ENCODE results near the gene TMED5.

TMED5 gene

GRCh38 chr1:93120614-93121013 lies 59.6 kb downstream of the TMED5 start:
- no peak for DNase-seq

GRCh38 chr1:93114391-93114790 lies 65.8 kb downstream of the TMED5 start:
- DNase-seq: no peak

- no peak for DNase-seq
Measured at GRCh38 chr1:93113127-93113526, 67.1 kb downstream of the TMED5 start.

GRCh38 chr1:93111561-93111960 lies 68.7 kb downstream of the TMED5 start:
- no peak for DNase-seq

- DNase-seq: no peak
Measured at GRCh38 chr1:93111065-93111464, 69.1 kb downstream of the TMED5 start.

- DNase-seq: no peak
Measured at GRCh38 chr1:93109578-93109977, 70.6 kb downstream of the TMED5 start.

GRCh38 chr1:93108335-93108734 lies 71.9 kb downstream of the TMED5 start:
- DNase-seq: no peak

- no peak for DNase-seq
Measured at GRCh38 chr1:93107395-93107794, 72.8 kb downstream of the TMED5 start.

GRCh38 chr1:93106226-93106625 lies 74.0 kb downstream of the TMED5 start:
- DNase-seq: no peak

GRCh38 chr1:93102142-93102541 lies 78.1 kb downstream of the TMED5 start:
- no peak for DNase-seq
